GM23338 (cell line): ENCODE data around the gene VDR. TPM values are rescaled to one million over a fixed set of nuclear protein-coding genes. Genes with fewer than 3 reads are reported as not detected.

Source experiments
- ATAC-seq: fragments of 200-7000 bp; cut with Tn5 transposase; 3 replicates; pipeline ENCODE4 v1.9.1; 2020
- DNase-seq: peaks from one replicate; pipeline ENCODE4 v3.0.0-alpha.2; 2015; ENCODE audit warnings: low spot score
- H2AFZ ChIP-seq: fragments of 200-600 bp; sonication (generic); 2 replicates; pipeline ENCODE4 v1.8.0; 2016; ENCODE audit warnings: antibody characterized with exemption, mild to moderate bottlenecking, moderate library complexity
- H3F3A ChIP-seq: fragments of 200-600 bp; sonication (generic); replicated peaks from 2 replicates; pipeline ENCODE4 v1.8.0; 2017; ENCODE audit warnings: antibody characterized with exemption, mixed run types, low read depth
- H3K27ac ChIP-seq: fragments of 200-600 bp; sonication (generic); 2 replicates; pipeline ENCODE4 v1.6.1; 2016; ENCODE audit warnings: low read depth
- H3K27me3 ChIP-seq: fragments of 200-600 bp; sonication (generic); 2 replicates; pipeline ENCODE4 v1.8.0; 2016; ENCODE audit warnings: mild to moderate bottlenecking, mixed run types, moderate library complexity; ENCODE audit not compliant: insufficient read depth
- H3K36me3 ChIP-seq: fragments of 200-600 bp; sonication (generic); 2 replicates; pipeline ENCODE4 v1.8.0; 2016; ENCODE audit warnings: mild to moderate bottlenecking; ENCODE audit not compliant: insufficient read depth
- H3K4me1 ChIP-seq: fragments of 200-600 bp; sonication (generic); 2 replicates; pipeline ENCODE4 v1.8.0; 2016; ENCODE audit warnings: mild to moderate bottlenecking, moderate library complexity; ENCODE audit not compliant: insufficient read depth
- H3K4me2 ChIP-seq: fragments of 200-600 bp; sonication (generic); 2 replicates; pipeline ENCODE4 v1.7.1; 2017; ENCODE audit warnings: mixed run types
- H3K4me3 ChIP-seq: fragments of 200-600 bp; sonication (generic); 2 replicates; pipeline ENCODE4 v1.6.1; 2016; ENCODE audit warnings: mixed run types
- H3K79me2 ChIP-seq: fragments of 200-600 bp; sonication (generic); replicated peaks from 2 replicates; pipeline ENCODE4 v1.8.0; 2017; ENCODE audit warnings: mild to moderate bottlenecking; ENCODE audit not compliant: insufficient read depth
- H3K9me2 ChIP-seq: fragments of 200-600 bp; sonication (generic); 2 replicates; pipeline ENCODE4 v1.8.0; 2017; ENCODE audit not compliant: insufficient read depth
- H4K20me1 ChIP-seq: fragments of 200-600 bp; sonication (generic); replicated peaks from 2 replicates; pipeline ENCODE4 v1.8.0; 2017; ENCODE audit warnings: mild to moderate bottlenecking; ENCODE audit not compliant: insufficient read depth
- H3K27ac Mint-ChIP-seq: 2 replicates; pipeline ENCODE4 v1.8.0; 2020; ENCODE audit warnings: inconsistent platforms, mild to moderate bottlenecking, moderate library complexity, mixed read lengths
- H3K27me3 Mint-ChIP-seq: 3 replicates; pipeline ENCODE4 v1.8.0; 2022; ENCODE audit warnings: low read depth, mild to moderate bottlenecking, moderate library complexity, mixed read lengths, inconsistent platforms; ENCODE audit not compliant: insufficient read depth, poor library complexity
- H3K36me3 Mint-ChIP-seq: 3 replicates; pipeline ENCODE4 v1.8.0; 2021; ENCODE audit warnings: low read depth, mild to moderate bottlenecking, inconsistent platforms, moderate library complexity, mixed read lengths
- H3K4me1 Mint-ChIP-seq: 3 replicates; pipeline ENCODE4 v1.8.0; 2020; ENCODE audit warnings: mild to moderate bottlenecking, inconsistent platforms, mixed read lengths
- H3K4me3 Mint-ChIP-seq: 3 replicates; pipeline ENCODE4 v1.8.0; 2021; ENCODE audit warnings: moderate library complexity, mild to moderate bottlenecking, inconsistent platforms, mixed read lengths
- H3K9me3 Mint-ChIP-seq: 3 replicates; pipeline ENCODE4 v1.8.0; 2020; ENCODE audit warnings: moderate library complexity, mild to moderate bottlenecking, inconsistent platforms, mixed read lengths
- CREB1 ChIP-seq: fragments of 250-450 bp; sonication (Bioruptor Pico); IDR thresholded peaks from 2 replicates; pipeline ENCODE4 v1.5.0; 2020; ENCODE audit warnings: low read depth, mild to moderate bottlenecking, moderate library complexity
- JUNB ChIP-seq: IDR thresholded peaks from one replicate; pipeline ENCODE4 v1.6.1; 2016; ENCODE audit warnings: antibody characterized with exemption; ENCODE audit not compliant: unreplicated experiment
- NANOG ChIP-seq: IDR thresholded peaks from 2 replicates; pipeline ENCODE4 v1.6.1; 2016; ENCODE audit warnings: antibody characterized with exemption, borderline replicate concordance
- STAT1 ChIP-seq: IDR thresholded peaks from one replicate; pipeline ENCODE4 v1.6.1; 2016; ENCODE audit warnings: antibody characterized with exemption; ENCODE audit not compliant: unreplicated experiment
- polyA plus RNA-seq: library from polyadenylated mRNA; unstranded; fragments of >200 nt; fragmentation: Nextera tagmentation; extraction: Ambion mirVana; gene quantifications from 2 replicates; pipeline ENCODE4 v1.2.1, GENCODE V29; 2016
- total RNA-seq: library from RNA; depleted of rRNA; stranded (reverse); fragments of >200 nt; shearing (Covaris generic); gene quantifications from 2 replicates; pipeline ENCODE4 v1.2.3, GENCODE V29; 2014
- TF ChIP-seq, protein P1 (sequence below), 2 experiments: fragments of 200-600 bp in 1 of 2; sonication (generic) in 1 of 2; conservative IDR thresholded peaks; 2 replicates each; pipeline versions ENCODE4 v1.5.1 to v1.6.1; 2016 to 2017; ENCODE audit warnings: antibody characterized with exemption in 2 of 2, low read depth in 2 of 2, mild to moderate bottlenecking in 2 of 2, moderate library complexity in 1 of 2
- TF ChIP-seq, protein P2 (sequence below): fragments of 250-450 bp; sonication (Bioruptor Pico); IDR thresholded peaks from 2 replicates; pipeline ENCODE4 v1.5.0; 2020; ENCODE audit warnings: mild to moderate bottlenecking, moderate library complexity
- TF ChIP-seq, protein P3 (sequence below): IDR thresholded peaks from 2 replicates; pipeline ENCODE4 v1.6.1; 2016; ENCODE audit warnings: antibody characterized with exemption

The VDR gene
- total and polyA plus RNA-seq, 2 experiments from 2014 or later = 0.37 to 1.4 TPM

DNA sequence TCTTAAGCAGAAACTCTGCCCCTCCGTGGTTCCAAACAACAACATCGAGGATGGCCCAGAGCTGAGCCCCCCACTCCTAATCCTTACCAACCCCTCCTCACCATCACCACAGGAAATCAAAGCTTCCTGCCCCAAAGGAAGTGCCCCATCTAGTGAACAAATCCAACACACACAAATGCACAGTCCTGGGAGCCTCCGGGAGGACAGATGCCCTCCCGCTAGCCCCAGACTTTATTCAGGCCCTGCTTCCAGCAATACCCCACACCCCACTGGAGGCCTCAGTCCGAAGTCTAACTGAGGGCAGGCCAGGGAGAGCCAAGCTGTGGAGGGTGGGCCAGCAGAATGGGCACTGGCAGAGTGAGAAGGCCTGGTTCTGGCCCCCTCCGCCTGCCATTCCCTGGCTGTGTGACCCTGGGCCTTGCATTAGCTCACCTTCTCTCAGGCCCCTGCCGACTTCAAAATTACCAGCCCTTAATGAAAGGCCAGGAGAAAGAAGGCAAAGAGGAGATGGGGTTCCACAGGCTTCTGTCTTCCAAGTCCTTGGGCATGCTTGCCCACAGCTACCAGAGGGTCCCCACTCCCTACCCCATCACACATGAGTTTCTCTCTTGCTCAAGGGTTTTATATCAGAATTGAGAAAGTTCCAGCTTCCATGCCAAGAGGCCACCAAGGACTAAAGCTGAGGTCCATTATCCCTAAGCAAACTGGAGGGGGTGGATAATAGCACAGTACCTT, 87.4 kb downstream of the VDR start:
- H3K9me2 ChIP-seq = 0 out of 2 replicates have a peak, but pooled peaks cover 3% of the 10 kb centered on the region
- H3K27me3 ChIP-seq = no peaks in the 10 kb centered on the region
- peaks cover 17% of the 10 kb centered on the region for H3F3A ChIP-seq
- peak overlapping the region; percentile 90 for H3K27ac ChIP-seq
- no peaks in the 10 kb centered on the region for H3K36me3 ChIP-seq
- H3K4me1 ChIP-seq = peaks cover 68% of the 10 kb centered on the region
- peaks cover 16% of the 10 kb centered on the region for H3K27me3 Mint-ChIP-seq
- no peak overlapping the region for H2AFZ ChIP-seq
- H3K27ac Mint-ChIP-seq = peak overlapping the region; percentile 85
- peaks cover 10% of the 10 kb centered on the region for H4K20me1 ChIP-seq
- H3K4me2 ChIP-seq = peak overlapping the region; percentile 99
- H3K4me1 Mint-ChIP-seq = peaks cover 75% of the 10 kb centered on the region
- H3K36me3 Mint-ChIP-seq = peaks cover 11% of the 10 kb centered on the region
- peak overlapping the region; percentile 87 for H3K4me3 ChIP-seq
- peak overlapping the region; percentile 80 for H3K4me3 Mint-ChIP-seq
- DNase-seq (peak; percentile 41), ATAC-seq (no peak)
- no peaks in the 10 kb centered on the region for H3K9me3 Mint-ChIP-seq
- peaks cover 62% of the 10 kb centered on the region for H3K79me2 ChIP-seq
- TF ChIP-seq, protein P1, sequence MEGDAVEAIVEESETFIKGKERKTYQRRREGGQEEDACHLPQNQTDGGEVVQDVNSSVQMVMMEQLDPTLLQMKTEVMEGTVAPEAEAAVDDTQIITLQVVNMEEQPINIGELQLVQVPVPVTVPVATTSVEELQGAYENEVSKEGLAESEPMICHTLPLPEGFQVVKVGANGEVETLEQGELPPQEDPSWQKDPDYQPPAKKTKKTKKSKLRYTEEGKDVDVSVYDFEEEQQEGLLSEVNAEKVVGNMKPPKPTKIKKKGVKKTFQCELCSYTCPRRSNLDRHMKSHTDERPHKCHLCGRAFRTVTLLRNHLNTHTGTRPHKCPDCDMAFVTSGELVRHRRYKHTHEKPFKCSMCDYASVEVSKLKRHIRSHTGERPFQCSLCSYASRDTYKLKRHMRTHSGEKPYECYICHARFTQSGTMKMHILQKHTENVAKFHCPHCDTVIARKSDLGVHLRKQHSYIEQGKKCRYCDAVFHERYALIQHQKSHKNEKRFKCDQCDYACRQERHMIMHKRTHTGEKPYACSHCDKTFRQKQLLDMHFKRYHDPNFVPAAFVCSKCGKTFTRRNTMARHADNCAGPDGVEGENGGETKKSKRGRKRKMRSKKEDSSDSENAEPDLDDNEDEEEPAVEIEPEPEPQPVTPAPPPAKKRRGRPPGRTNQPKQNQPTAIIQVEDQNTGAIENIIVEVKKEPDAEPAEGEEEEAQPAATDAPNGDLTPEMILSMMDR (conservative IDR thresholded peaks at IDR 0.05; ENCODE audit: low read depth in 2 of 2) = peak; percentile 34 to 37; a peak in 3 of 4 replicates
- no peak for TF ChIP-seq NANOG

DNA sequence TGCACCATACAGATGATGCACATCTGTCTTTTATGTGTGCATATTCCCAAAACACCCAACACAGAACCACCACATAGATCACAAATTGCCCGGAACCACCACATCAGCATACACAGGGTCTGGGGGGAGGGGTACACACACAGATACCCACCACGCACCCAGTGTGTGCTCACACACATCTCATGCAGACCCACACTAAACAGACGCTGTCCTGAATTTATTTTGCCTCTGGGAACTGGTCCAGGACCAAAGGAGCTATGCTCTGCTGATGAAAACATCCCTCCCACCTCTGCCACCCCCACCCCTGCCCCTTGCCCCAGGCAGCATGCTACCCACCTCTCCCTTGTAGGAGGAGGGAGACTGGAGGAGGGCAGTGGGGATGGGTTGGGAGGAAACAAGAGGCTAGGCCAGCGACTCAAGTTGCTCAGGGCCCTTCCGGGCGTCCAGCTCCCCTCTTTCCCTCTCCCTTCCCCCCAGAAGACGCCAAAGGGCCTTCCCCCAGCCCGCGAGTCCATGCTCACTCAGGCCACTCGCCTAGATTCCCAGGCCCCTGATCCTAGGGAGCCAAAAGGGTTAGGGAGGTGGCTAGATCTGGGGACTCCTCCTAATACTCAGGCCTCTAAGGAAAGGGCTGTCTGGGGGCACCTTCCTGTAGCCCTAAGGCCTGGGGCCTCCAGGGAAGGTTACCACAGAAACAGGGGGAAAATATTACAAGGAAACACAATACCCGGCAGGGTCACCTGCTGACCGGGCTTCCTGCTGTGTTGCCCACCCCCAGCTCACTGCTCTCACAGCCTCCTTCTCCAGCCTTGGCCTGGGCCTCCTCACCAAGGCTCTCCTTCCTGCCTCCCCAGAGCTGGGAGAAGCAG, 88.2 kb downstream of the VDR start:
- H3K4me2 ChIP-seq = peak overlapping the region; percentile 99
- peaks cover 16% of the 10 kb centered on the region for H3K27me3 Mint-ChIP-seq
- no peaks in the 10 kb centered on the region for H3K27me3 ChIP-seq
- peak overlapping the region; percentile 87 for H3K4me3 ChIP-seq
- H3K79me2 ChIP-seq = peaks cover 70% of the 10 kb centered on the region
- H3K9me3 Mint-ChIP-seq = no peaks in the 10 kb centered on the region
- H3K36me3 ChIP-seq = no peaks in the 10 kb centered on the region
- no peak overlapping the region for H2AFZ ChIP-seq
- DNase-seq = peak; percentile 37
- peaks cover 11% of the 10 kb centered on the region for H3K36me3 Mint-ChIP-seq
- H3K9me2 ChIP-seq = no peaks in the 10 kb centered on the region
- H4K20me1 ChIP-seq = peaks cover 16% of the 10 kb centered on the region
- peaks cover 70% of the 10 kb centered on the region for H3K4me1 ChIP-seq
- H3K27ac ChIP-seq = peak overlapping the region; percentile 90
- peaks cover 22% of the 10 kb centered on the region for H3F3A ChIP-seq
- H3K27ac Mint-ChIP-seq = peak overlapping the region; percentile 85
- ATAC-seq = no peak
- peaks cover 74% of the 10 kb centered on the region for H3K4me1 Mint-ChIP-seq
- H3K4me3 Mint-ChIP-seq = peak overlapping the region; percentile 57
- TF ChIP-seq, protein P2, sequence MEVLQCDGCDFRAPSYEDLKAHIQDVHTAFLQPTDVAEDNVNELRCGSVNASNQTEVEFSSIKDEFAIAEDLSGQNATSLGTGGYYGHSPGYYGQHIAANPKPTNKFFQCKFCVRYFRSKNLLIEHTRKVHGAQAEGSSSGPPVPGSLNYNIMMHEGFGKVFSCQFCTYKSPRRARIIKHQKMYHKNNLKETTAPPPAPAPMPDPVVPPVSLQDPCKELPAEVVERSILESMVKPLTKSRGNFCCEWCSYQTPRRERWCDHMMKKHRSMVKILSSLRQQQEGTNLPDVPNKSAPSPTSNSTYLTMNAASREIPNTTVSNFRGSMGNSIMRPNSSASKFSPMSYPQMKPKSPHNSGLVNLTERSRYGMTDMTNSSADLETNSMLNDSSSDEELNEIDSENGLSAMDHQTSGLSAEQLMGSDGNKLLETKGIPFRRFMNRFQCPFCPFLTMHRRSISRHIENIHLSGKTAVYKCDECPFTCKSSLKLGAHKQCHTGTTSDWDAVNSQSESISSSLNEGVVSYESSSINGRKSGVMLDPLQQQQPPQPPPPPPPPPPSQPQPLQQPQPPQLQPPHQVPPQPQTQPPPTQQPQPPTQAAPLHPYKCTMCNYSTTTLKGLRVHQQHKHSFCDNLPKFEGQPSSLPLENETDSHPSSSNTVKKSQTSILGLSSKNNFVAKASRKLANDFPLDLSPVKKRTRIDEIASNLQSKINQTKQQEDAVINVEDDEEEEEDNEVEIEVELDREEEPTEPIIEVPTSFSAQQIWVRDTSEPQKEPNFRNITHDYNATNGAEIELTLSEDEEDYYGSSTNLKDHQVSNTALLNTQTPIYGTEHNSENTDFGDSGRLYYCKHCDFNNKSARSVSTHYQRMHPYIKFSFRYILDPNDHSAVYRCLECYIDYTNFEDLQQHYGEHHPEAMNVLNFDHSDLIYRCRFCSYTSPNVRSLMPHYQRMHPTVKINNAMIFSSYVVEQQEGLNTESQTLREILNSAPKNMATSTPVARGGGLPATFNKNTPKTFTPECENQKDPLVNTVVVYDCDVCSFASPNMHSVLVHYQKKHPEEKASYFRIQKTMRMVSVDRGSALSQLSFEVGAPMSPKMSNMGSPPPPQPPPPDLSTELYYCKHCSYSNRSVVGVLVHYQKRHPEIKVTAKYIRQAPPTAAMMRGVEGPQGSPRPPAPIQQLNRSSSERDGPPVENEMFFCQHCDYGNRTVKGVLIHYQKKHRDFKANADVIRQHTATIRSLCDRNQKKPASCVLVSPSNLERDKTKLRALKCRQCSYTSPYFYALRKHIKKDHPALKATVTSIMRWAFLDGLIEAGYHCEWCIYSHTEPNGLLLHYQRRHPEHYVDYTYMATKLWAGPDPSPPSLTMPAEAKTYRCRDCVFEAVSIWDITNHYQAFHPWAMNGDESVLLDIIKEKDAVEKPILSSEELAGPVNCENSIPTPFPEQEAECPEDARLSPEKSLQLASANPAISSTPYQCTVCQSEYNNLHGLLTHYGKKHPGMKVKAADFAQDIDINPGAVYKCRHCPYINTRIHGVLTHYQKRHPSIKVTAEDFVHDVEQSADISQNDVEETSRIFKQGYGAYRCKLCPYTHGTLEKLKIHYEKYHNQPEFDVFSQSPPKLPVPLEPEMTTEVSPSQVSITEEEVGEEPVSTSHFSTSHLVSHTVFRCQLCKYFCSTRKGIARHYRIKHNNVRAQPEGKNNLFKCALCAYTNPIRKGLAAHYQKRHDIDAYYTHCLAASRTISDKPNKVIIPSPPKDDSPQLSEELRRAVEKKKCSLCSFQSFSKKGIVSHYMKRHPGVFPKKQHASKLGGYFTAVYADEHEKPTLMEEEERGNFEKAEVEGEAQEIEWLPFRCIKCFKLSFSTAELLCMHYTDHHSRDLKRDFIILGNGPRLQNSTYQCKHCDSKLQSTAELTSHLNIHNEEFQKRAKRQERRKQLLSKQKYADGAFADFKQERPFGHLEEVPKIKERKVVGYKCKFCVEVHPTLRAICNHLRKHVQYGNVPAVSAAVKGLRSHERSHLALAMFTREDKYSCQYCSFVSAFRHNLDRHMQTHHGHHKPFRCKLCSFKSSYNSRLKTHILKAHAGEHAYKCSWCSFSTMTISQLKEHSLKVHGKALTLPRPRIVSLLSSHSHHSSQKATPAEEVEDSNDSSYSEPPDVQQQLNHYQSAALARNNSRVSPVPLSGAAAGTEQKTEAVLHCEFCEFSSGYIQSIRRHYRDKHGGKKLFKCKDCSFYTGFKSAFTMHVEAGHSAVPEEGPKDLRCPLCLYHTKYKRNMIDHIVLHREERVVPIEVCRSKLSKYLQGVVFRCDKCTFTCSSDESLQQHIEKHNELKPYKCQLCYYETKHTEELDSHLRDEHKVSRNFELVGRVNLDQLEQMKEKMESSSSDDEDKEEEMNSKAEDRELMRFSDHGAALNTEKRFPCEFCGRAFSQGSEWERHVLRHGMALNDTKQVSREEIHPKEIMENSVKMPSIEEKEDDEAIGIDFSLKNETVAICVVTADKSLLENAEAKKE = no peak
- TF ChIP-seq, protein P3, sequence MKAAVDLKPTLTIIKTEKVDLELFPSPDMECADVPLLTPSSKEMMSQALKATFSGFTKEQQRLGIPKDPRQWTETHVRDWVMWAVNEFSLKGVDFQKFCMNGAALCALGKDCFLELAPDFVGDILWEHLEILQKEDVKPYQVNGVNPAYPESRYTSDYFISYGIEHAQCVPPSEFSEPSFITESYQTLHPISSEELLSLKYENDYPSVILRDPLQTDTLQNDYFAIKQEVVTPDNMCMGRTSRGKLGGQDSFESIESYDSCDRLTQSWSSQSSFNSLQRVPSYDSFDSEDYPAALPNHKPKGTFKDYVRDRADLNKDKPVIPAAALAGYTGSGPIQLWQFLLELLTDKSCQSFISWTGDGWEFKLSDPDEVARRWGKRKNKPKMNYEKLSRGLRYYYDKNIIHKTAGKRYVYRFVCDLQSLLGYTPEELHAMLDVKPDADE = no peak
- TF ChIP-seq CREB1 (no peak), STAT1 (no peak), JUNB (no peak)
- TF ChIP-seq, protein P1 (conservative IDR thresholded peaks at IDR 0.05; ENCODE audit: low read depth in 2 of 2) = no peak
